OCI-LY7 (cell line): ENCODE data around the gene EPB41L1. TPM values are rescaled to one million over a fixed set of nuclear protein-coding genes. Genes with fewer than 3 reads are reported as not detected.
A peak's percentile ranks its signal among the peaks of the same experiment; 100 is the strongest.
"Not testable (repeated sequence)": the region's sequence is repeated elsewhere in the genome, so short reads cannot be mapped to it uniquely, and the experiment has no call there.

Source experiments
- BruUV-seq: library from RNA; stranded (reverse); fragments of 400-500 nt; replicated peaks from 2 replicates; lab custom pipeline; 2021; lab: Mats Ljungman, UMichigan
- CTCF ChIA-PET: fragments of 300-600 bp; sonication (Branson Sonifier 250); formaldehyde crosslinking; loops from one replicate; lab custom pipeline; 2022; ENCODE audit warnings: antibody characterized with exemption; ENCODE audit not compliant: unreplicated experiment; lab: Charles Lee
- POLR2A ChIA-PET: fragments of 300-600 bp; sonication (Branson Sonifier 250); formaldehyde crosslinking; loops from one replicate; lab custom pipeline; 2022; ENCODE audit warnings: antibody characterized with exemption; lab: Charles Lee
- DNase-seq: peaks from one replicate; pipeline ENCODE4 v3.0.0-alpha.2; 2015; ENCODE audit warnings: low spot score
- H2AFZ ChIP-seq: fragments of 200-600 bp; sonication (generic), shearing (Covaris generic); 2 replicates; pipeline ENCODE4 v1.6.1; 2014; ENCODE audit warnings: mild to moderate bottlenecking, antibody characterized with exemption, low read length, moderate library complexity
- H3K27ac ChIP-seq: fragments of 200-600 bp; sonication (generic); 2 replicates; pipeline ENCODE4 v1.5.1; 2014; ENCODE audit warnings: mixed run types, low read depth, mild to moderate bottlenecking, moderate library complexity, low read length, inconsistent platforms; ENCODE audit not compliant: poor library complexity, severe bottlenecking
- H3K36me3 ChIP-seq: fragments of 200-600 bp; sonication (generic); 2 replicates; pipeline ENCODE4 v1.6.1; 2014; ENCODE audit warnings: mild to moderate bottlenecking, antibody characterized with exemption, low read length, moderate library complexity, mixed read lengths; ENCODE audit not compliant: insufficient read depth
- H3K4me1 ChIP-seq: fragments of 200-600 bp; sonication (generic); 2 replicates; pipeline ENCODE4 v1.5.1; 2014; ENCODE audit warnings: mild to moderate bottlenecking, low read length; ENCODE audit not compliant: insufficient read depth, poor library complexity, severe bottlenecking
- H3K4me2 ChIP-seq: fragments of 200-600 bp; sonication (generic); 2 replicates; pipeline ENCODE4 v1.6.1; 2014; ENCODE audit warnings: mild to moderate bottlenecking, low read length
- H3K4me3 ChIP-seq: fragments of 200-600 bp; sonication (generic); 2 replicates; pipeline ENCODE4 v1.5.1; 2014; ENCODE audit warnings: mild to moderate bottlenecking, low read depth, low read length; ENCODE audit not compliant: poor library complexity, severe bottlenecking
- H3K79me2 ChIP-seq: fragments of 200-600 bp; sonication (generic); 2 replicates; pipeline ENCODE4 v1.6.1; 2016; ENCODE audit warnings: low read depth, mild to moderate bottlenecking, low read length, moderate library complexity, mixed read lengths; ENCODE audit not compliant: insufficient read depth
- H3K9me2 ChIP-seq: fragments of 200-600 bp; sonication (generic); 2 replicates; pipeline ENCODE4 v1.6.1; 2016; ENCODE audit warnings: mild to moderate bottlenecking, low read length, mixed read lengths; ENCODE audit not compliant: insufficient read depth
- H3K9me3 ChIP-seq: fragments of 200-600 bp; sonication (generic); 2 replicates; pipeline ENCODE4 v1.6.1; 2014; ENCODE audit warnings: mild to moderate bottlenecking, mixed run types, low read length, mixed read lengths
- H4K20me1 ChIP-seq: fragments of 200-600 bp; sonication (generic); 2 replicates; pipeline ENCODE4 v1.6.1; 2014; ENCODE audit warnings: mild to moderate bottlenecking, antibody characterized with exemption, low read length, moderate library complexity, mixed read lengths; ENCODE audit not compliant: insufficient read depth
- EZH2phosphoT487 ChIP-seq: fragments of 200-600 bp; sonication (generic); IDR thresholded peaks from 2 replicates; pipeline ENCODE4 v1.6.1; 2018; ENCODE audit warnings: low read depth, borderline replicate concordance, mild to moderate bottlenecking, mixed run types, antibody characterized with exemption, low read length, moderate library complexity, mixed read lengths
- intact Hi-C: fragments of 100-400 bp; cut with micrococcal nuclease; formaldehyde crosslinking; loops from one replicate; pipeline ENCODE4 v1.10.0; 2022; ENCODE audit not compliant: unreplicated experiment
- total RNA-seq, 2 experiments: library from RNA; depleted of rRNA in 1 of 2; stranded (reverse); fragments of >200 nt in 1 of 2; shearing (Covaris generic) in 1 of 2; gene quantifications; 2 replicates each; pipeline ENCODE4 v1.2.3, GENCODE V29; 2014 to 2022
- TF ChIP-seq, protein P1 (sequence below): fragments of 200-600 bp; sonication (generic); conservative IDR thresholded peaks from 2 replicates; pipeline ENCODE4 v1.5.1; 2014; ENCODE audit warnings: mild to moderate bottlenecking, antibody characterized with exemption, low read length, moderate library complexity, mixed read lengths

The EPB41L1 gene
- total RNA-seq, 2 experiments from 2014 or later: 0.54 to 1.6 TPM

DNA sequence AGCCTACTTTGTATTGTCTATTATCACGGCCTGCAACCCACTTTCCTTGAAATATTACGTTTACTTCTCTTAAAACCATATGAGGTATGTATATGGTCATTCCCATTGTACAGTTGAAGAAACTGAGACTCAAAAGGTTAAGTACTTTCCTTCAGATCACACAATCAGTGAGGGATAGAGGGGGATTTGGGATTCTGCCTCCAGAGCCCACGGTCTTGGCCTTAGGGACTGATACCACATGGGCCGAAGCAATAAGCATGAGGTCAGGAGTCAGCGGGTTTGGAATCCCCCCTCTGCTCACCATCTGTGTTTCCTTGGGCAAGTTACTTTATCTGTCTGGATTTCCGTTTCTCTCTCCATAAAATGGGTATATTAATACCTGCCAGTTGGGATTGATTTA lies 19.4 kb upstream of the EPB41L1 start:
- no peaks in the 10 kb centered on the region for H3K9me2 ChIP-seq
- TF ChIP-seq EZH2phosphoT487: no peak
- TF ChIP-seq, protein P1, sequence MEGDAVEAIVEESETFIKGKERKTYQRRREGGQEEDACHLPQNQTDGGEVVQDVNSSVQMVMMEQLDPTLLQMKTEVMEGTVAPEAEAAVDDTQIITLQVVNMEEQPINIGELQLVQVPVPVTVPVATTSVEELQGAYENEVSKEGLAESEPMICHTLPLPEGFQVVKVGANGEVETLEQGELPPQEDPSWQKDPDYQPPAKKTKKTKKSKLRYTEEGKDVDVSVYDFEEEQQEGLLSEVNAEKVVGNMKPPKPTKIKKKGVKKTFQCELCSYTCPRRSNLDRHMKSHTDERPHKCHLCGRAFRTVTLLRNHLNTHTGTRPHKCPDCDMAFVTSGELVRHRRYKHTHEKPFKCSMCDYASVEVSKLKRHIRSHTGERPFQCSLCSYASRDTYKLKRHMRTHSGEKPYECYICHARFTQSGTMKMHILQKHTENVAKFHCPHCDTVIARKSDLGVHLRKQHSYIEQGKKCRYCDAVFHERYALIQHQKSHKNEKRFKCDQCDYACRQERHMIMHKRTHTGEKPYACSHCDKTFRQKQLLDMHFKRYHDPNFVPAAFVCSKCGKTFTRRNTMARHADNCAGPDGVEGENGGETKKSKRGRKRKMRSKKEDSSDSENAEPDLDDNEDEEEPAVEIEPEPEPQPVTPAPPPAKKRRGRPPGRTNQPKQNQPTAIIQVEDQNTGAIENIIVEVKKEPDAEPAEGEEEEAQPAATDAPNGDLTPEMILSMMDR: no peak
- H3K4me3 ChIP-seq: no peak overlapping the region
- no peaks in the 10 kb centered on the region for H3K79me2 ChIP-seq
- H3K4me2 ChIP-seq: no peak overlapping the region
- H3K36me3 ChIP-seq: no peaks in the 10 kb centered on the region
- BruUV-seq: no TSS peak
- H3K9me3 ChIP-seq: no peaks in the 10 kb centered on the region
- ChIA-PET CTCF (no interaction called here), POLR2A (no interaction called here)
- DNase-seq: no peak
- H3K27ac ChIP-seq: no peak overlapping the region
- H4K20me1 ChIP-seq: no peaks in the 10 kb centered on the region
- intact Hi-C loops: loop anchor here (5.0 kb wide), 1 partner anchor 83 kb away; no protein-coding TSS in a partner anchor
- peaks cover 50% of the 10 kb centered on the region for H3K4me1 ChIP-seq
- peak overlapping the region; percentile 64 for H2AFZ ChIP-seq

DNA sequence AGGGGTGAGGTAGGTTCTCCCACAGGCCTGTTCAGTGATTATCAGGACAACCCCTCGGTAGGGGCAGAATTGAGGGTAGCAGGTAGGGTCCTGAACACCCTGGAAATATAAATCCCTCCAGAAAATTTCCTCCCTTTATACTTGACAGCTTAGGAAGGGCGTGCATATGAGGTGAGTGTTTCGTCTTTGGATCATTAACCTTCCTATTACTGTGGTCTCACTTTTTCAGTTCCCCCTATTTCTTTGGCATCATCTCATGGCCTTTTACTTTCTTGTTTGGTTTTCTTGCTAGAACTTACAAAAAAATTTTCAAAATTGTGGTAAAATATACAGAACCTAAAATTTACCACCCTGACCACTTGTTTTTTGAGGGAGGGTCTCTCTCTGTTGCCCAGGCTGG lies 18.7 kb upstream of the EPB41L1 start:
- ChIA-PET POLR2A (interaction anchor here (0.6 to 0.7 kb wide), 2 partner anchors 24 to 25 kb away, joined by 3 to 4 read pairs; no protein-coding TSS in a partner anchor), CTCF (no interaction called here)
- Histone ChIP-seq H3K79me2 (no peaks in the 10 kb centered on the region), H3K9me2 (no peaks in the 10 kb centered on the region), H3K4me2 (peak overlapping the region; percentile 25; the same call in 1 of the 2 replicates), H3K9me3 (no peaks in the 10 kb centered on the region), H3K4me1 (peaks cover 54% of the 10 kb centered on the region), H3K36me3 (no peaks in the 10 kb centered on the region), H3K4me3 (no peak overlapping the region), H3K27ac (no peak overlapping the region), H4K20me1 (no peaks in the 10 kb centered on the region), H2AFZ (peak overlapping the region; percentile 64)
- TF ChIP-seq, protein P1: no peak
- BruUV-seq: no TSS peak
- intact Hi-C loops: loop anchor here (5.0 kb wide), 1 partner anchor 84 kb away; no protein-coding TSS in a partner anchor
- DNase-seq: no peak

- intact Hi-C loops: loop anchor here (5.0 kb wide), 1 partner anchor 85 kb away; no protein-coding TSS in a partner anchor
- not testable (repeated sequence) for BruUV-seq, H3K27ac ChIP-seq, H3K36me3 ChIP-seq, H3K4me2 ChIP-seq, H3K9me3 ChIP-seq, H3K4me3 ChIP-seq, H3K79me2 ChIP-seq, DNase-seq, H2AFZ ChIP-seq, H3K9me2 ChIP-seq, H4K20me1 ChIP-seq
- peaks cover 69% of the 10 kb centered on the region for H3K4me1 ChIP-seq
- ChIA-PET CTCF (interaction anchor here (0.9 to 1.8 kb wide), 2 partner anchors 138 to 145 kb away, joined by 3 to 10 read pairs; no protein-coding TSS in a partner anchor), POLR2A (interaction anchor here (0.6 to 1.8 kb wide), 4 partner anchors 23 to 715 kb away, joined by 3 to 6 read pairs (median 3); no protein-coding TSS in a partner anchor)
These were observed 17.2 kb upstream of the EPB41L1 start for GRCh38 chr20:36137313-36137712.
